ENCODE results near the gene TBC1D2B.
"Not testable (repeated sequence)": the region's sequence is repeated elsewhere in the genome, so short reads cannot be mapped to it uniquely, and the experiment has no call there.

Gene TBC1D2B

DNA sequence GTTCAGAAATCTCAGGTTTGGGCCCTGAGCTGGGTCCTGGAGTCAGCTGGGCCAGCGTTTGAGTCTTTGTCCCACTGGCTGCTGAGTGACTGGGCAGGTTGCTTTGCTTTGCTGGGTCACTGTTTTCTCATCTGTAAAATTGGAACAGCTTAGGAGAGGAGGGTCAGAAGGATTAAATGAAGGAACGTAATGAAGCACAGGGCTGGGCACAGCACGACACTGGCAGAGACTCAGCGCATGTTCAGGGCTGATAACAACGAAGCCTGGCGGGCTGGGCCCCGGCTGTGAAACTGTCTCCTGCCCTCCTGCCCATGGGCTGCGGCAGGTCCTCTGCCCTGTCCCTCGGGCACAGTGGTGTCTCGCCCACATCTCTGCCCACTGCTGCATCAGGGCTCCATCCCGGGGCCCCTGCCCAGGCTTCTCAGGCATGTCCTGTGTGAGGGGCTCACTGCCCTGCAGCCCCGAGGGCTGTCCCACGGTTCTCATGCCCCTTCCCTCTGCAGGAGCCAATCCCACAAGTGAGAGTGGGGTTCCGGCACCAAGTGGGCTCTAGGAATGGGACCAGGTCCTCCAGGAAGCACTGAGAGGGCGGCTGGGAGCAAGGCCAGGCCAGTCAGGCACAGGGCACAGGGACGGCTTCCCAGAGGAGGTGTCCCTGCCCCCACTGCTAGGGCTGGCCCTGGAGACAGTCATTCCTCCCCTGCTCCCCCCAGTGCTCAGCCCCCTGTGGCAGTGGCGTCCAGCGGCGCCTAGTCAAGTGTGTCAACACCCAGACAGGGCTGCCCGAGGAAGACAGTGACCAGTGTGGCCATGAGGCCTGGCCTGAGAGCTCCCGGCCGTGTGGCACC lies 88.0 kb downstream of the TBC1D2B start:
- DNase-seq (ENCODE audit: low read depth) = no peak
- TF ChIP-seq, protein P1, sequence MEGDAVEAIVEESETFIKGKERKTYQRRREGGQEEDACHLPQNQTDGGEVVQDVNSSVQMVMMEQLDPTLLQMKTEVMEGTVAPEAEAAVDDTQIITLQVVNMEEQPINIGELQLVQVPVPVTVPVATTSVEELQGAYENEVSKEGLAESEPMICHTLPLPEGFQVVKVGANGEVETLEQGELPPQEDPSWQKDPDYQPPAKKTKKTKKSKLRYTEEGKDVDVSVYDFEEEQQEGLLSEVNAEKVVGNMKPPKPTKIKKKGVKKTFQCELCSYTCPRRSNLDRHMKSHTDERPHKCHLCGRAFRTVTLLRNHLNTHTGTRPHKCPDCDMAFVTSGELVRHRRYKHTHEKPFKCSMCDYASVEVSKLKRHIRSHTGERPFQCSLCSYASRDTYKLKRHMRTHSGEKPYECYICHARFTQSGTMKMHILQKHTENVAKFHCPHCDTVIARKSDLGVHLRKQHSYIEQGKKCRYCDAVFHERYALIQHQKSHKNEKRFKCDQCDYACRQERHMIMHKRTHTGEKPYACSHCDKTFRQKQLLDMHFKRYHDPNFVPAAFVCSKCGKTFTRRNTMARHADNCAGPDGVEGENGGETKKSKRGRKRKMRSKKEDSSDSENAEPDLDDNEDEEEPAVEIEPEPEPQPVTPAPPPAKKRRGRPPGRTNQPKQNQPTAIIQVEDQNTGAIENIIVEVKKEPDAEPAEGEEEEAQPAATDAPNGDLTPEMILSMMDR (conservative IDR thresholded peaks at IDR 0.05; ENCODE audit: low read depth, low read length) = no peak
- no peak overlapping the region for H3K4me3 ChIP-seq (ENCODE audit: low read depth, low read length)

DNA sequence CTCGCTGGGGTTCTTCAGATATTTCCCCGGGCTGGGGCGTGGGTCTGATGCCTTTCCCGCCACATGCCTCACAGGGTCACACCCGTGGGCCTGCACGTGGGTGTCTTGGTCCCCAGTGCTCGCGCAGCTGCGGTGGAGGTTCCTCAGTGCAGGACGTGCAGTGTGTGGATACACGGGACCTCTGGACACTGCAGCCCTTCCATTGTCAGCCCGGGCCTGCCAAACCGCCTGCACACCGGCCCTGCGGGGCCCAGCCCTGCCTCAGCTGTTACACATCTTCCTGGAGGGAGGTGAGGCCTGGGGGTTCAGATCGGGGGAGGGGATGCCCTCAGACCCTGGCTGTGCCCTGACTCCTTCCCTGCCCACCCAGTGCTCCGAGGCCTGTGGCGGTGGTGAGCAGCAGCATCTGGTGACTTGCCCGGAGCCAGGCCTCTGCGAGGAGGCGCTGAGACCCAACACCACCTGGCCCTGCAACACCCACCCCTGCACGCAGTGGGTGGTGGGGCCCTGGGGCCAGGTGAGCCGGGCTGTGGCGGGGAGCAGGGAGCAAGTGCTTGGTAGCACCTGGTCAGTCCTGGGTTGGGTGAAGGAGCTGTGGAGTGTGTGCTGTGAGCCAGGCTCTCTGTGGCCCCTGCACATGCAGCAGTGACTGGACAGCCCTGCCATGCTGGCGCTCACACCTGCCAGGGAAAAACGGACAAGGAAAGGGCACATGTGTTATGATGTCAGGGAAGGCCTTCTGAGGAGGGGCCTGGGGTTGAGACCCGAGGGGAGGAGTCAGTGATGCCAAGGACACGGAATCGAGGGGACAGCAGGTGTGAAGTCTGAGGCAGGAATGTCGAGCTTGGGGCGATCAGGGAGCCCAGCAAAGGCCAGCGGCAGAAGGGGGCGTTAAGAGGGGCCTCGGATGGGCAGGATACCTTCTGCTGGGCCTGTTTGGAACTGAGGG lies 88.9 kb downstream of the TBC1D2B start:
- no peak for DNase-seq (ENCODE audit: low read depth)
- TF ChIP-seq, protein P1 (conservative IDR thresholded peaks at IDR 0.05; ENCODE audit: low read depth, low read length) = no peak
- H3K4me3 ChIP-seq (ENCODE audit: low read depth, low read length) = no peak overlapping the region

DNA sequence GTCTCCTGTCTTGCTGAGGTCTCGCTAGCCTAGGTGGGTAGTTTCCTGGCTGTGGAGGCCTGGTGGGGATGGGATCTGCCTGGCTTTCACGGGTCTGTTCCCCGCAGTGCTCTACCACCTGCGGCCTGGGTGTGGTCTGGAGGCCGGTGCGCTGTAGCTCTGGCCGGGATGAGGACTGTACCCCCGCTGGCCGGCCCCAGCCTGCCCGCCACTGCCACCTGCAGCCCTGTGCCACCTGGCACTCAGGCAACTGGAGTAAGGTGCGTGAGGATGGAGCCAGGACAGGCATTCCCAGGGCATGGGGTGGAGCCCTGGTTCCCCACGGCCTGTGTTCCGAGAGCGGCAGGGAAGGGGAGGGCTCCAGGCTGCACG lies 89.8 kb downstream of the TBC1D2B start:
- not testable (repeated sequence) for DNase-seq (ENCODE audit: low read depth); H3K4me3 ChIP-seq (ENCODE audit: low read depth, low read length)

DNA sequence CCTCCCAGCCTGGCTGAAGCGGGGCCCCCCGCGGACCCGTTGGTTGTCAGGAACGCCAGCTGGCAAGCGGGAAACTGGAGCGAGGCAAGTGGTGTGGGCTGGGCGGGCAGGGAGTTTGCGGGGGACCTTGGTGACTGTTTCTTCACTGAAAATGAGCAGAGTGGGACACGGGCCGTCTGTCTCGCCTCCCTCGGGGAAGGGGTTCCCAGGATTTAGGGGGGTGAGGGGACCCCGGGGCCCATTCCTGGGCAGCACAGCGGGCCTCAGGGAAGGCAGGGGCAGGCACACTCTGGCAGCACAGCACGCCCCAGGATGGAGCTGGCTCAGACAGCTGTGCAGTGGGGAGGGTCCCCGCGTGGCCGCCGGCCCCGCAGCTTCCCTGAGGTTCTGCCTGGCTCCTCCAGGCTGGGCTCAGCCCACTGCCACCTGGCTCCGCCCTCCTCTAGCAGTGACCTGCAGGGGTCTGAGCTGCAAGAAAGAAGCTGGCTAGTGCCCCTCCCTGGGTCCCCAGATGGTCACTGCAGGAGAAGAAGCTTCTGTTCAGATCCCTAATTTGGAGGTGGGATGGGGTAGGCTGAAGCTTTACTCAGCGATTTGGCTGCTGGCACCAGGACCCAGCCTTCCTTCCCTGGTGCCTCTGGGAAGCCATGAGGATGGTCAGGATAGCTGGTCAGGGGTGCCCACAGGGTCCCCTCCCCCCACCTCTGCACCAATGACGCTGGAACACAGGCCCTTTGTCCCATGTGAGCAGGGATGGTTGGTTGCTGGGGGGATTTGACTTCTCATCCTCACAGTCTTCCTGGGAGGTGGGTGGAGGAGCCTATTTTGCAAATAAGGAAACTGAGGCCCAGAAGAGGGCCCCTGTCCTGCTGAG lies 90.4 kb downstream of the TBC1D2B start:
- TF ChIP-seq, protein P1 (conservative IDR thresholded peaks at IDR 0.05; ENCODE audit: low read depth, low read length) = no peak
- H3K4me3 ChIP-seq (ENCODE audit: low read depth, low read length) = no peak overlapping the region
- no peak for DNase-seq (ENCODE audit: low read depth)

DNA sequence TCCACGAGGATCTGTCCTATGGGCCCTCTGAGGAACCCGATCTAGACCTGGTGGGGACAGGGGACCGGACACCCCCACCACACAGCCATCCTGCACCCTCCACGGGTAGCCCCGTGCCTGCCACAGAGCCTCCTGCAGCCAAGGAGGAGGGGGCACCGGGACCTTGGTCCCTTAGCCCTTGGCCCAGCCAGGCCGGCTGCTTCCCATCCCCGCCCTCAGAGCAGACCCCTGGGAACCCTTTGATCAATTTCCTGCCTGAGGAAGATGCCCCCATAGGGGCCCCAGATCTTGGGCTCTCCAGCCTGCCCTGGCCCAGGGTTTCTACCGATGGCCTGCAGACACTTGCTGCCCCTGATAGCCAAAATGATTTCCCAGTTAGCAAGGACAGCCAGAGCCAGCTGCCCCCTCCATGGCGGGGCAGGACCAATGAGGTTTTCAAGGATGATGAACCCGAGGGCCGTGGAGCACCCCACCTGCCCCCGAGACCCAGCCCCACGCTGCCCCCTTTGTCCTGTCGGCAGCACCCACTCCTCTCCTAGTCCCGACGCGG lies 91.5 kb downstream of the TBC1D2B start:
- no peak overlapping the region for H3K4me3 ChIP-seq (ENCODE audit: low read depth, low read length)
- no peak for DNase-seq (ENCODE audit: low read depth)
- TF ChIP-seq, protein P1 (conservative IDR thresholded peaks at IDR 0.05; ENCODE audit: low read depth, low read length) = no peak

DNA sequence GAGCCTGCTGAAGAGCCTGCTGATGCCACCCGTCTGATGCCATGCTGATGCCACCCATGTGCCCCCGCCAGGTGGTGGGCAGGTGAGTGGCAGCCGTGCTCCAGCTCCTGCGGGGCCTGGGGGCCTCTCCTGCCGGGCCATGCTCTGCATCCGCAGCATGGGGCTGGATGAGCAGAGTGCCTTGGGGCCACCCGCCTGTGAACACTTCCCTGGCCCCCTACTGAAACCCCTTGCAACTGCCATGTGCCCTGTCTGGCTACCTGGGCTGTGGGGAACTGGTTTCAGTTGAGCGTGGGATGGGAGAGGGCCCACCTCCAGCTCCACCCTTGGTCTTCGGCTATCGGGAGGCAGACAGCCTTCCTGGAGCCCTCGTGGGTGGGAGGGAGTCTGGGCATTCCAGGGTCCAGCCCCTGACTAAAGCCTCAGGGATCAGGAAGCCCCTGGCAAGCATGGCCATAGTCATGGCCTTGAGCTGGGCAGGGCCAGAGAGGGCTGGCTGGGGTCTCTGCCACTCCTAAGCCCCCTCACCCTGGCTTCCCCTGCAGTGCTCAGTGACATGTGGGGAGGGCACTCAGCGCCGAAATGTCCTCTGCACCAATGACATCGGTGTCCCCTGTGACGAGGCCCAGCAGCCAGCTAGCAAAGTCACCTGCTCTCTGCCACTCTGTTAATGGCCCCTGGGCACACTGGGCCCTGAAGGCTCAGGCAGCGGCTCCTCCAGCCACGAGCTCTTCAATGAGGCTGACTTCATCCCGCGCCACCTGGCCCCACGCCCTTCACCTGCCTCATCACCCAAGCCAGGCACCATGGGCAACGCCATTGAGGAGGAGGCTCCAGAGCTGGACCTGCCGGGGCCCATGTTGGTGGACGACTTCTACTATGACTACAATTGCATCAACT lies 92.2 kb downstream of the TBC1D2B start:
- no peak overlapping the region for H3K4me3 ChIP-seq (ENCODE audit: low read depth, low read length)
- TF ChIP-seq, protein P1 (conservative IDR thresholded peaks at IDR 0.05; ENCODE audit: low read depth, low read length) = no peak
- DNase-seq (ENCODE audit: low read depth) = no peak

All from choroid plexus epithelial cell (primary cell).